MM.1S (cell line): Measurements from ENCODE around the gene THADA.

Experiments
- DNase-seq: peaks from one replicate; pipeline ENCODE4 v3.0.0-alpha.2; 2015
- H2AFZ ChIP-seq: fragments of 300-600 bp; sonication (generic); 2 replicates; pipeline ENCODE4 v1.6.0; 2016; ENCODE audit warnings: antibody characterized with exemption, low read length
- H3F3A ChIP-seq: fragments of 300-600 bp; sonication (generic); 2 replicates; pipeline ENCODE4 v1.6.1; 2016; ENCODE audit warnings: mild to moderate bottlenecking, antibody characterized with exemption, low read length, moderate library complexity, mixed read lengths; ENCODE audit not compliant: insufficient read depth
- H3K27ac ChIP-seq: fragments of 300-600 bp; sonication (generic); 2 replicates; pipeline ENCODE4 v1.5.1; 2016; ENCODE audit warnings: mild to moderate bottlenecking, low read length
- H3K27me3 ChIP-seq: fragments of 300-600 bp; sonication (generic); replicated peaks from 2 replicates; pipeline ENCODE4 v1.6.0; 2016; ENCODE audit warnings: low read length; ENCODE audit not compliant: insufficient read depth
- H3K36me3 ChIP-seq: fragments of 300-600 bp; sonication (generic); replicated peaks from 2 replicates; pipeline ENCODE4 v1.6.1; 2016; ENCODE audit warnings: mild to moderate bottlenecking, low read length, mixed read lengths; ENCODE audit not compliant: insufficient read depth
- H3K4me1 ChIP-seq: fragments of 300-600 bp; sonication (generic); 2 replicates; pipeline ENCODE4 v1.6.1; 2016; ENCODE audit warnings: low read length, mixed read lengths
- H3K4me2 ChIP-seq: fragments of 300-600 bp; sonication (generic); 2 replicates; pipeline ENCODE4 v1.6.0; 2016; ENCODE audit warnings: low read depth, low read length
- H3K4me3 ChIP-seq: fragments of 300-600 bp; sonication (generic); 2 replicates; pipeline ENCODE4 v1.5.1; 2016; ENCODE audit warnings: low read length, mixed read lengths
- H3K79me2 ChIP-seq: fragments of 300-600 bp; sonication (generic); 2 replicates; pipeline ENCODE4 v1.6.1; 2016; ENCODE audit warnings: mixed run types, low read length, mixed read lengths
- H3K9ac ChIP-seq: fragments of 300-600 bp; sonication (generic); 2 replicates; pipeline ENCODE4 v1.6.1; 2016; ENCODE audit warnings: low read length, mixed read lengths
- H3K9me2 ChIP-seq: fragments of 300-600 bp; sonication (generic); replicated peaks from 2 replicates; pipeline ENCODE4 v1.6.1; 2016; ENCODE audit warnings: mild to moderate bottlenecking, low read length, mixed read lengths; ENCODE audit not compliant: insufficient read depth
- H3K9me3 ChIP-seq: fragments of 300-600 bp; sonication (generic); replicated peaks from 2 replicates; pipeline ENCODE4 v1.6.1; 2016; ENCODE audit warnings: mild to moderate bottlenecking, low read length, mixed read lengths; ENCODE audit not compliant: insufficient read depth
- H4K20me1 ChIP-seq: fragments of 300-600 bp; sonication (generic); 2 replicates; pipeline ENCODE4 v1.6.1; 2016; ENCODE audit warnings: mild to moderate bottlenecking, low read length, moderate library complexity, mixed read lengths; ENCODE audit not compliant: insufficient read depth
- CTCF ChIP-seq: fragments of 300-600 bp; sonication (generic); IDR thresholded peaks from 2 replicates; pipeline ENCODE4 v1.5.1; 2016; ENCODE audit warnings: antibody characterized with exemption, low read length, mixed read lengths
- EZH2 ChIP-seq: fragments of 300-600 bp; sonication (generic); optimal IDR thresholded peaks from 2 replicates; pipeline ENCODE3; 2017; ENCODE audit warnings: low read depth, mild to moderate bottlenecking, antibody characterized with exemption, low read length, mixed read lengths
- EZH2phosphoT487 ChIP-seq: fragments of 300-600 bp; sonication (generic); IDR thresholded peaks from 2 replicates; pipeline ENCODE4 v1.6.1; 2018; ENCODE audit warnings: antibody characterized with exemption, low read length

The THADA gene

GRCh38 chr2:43262239-43262638, 333.6 kb downstream of the THADA start:
- H3K27me3 ChIP-seq = no peaks in the 10 kb centered on the region
- no peak overlapping the region for H3K4me3 ChIP-seq
- no peak for DNase-seq
- no peaks in the 10 kb centered on the region for H3K9me3 ChIP-seq
- H3K27ac ChIP-seq = no peak overlapping the region
- H3K9me2 ChIP-seq = no peaks in the 10 kb centered on the region
- no peaks in the 10 kb centered on the region for H3K79me2 ChIP-seq
- H3K4me2 ChIP-seq = no peak overlapping the region
- no peak overlapping the region for H2AFZ ChIP-seq
- TF ChIP-seq CTCF (no peak), EZH2phosphoT487 (no peak), EZH2 (no peak)
- H3K4me1 ChIP-seq = no peaks in the 10 kb centered on the region
- no peaks in the 10 kb centered on the region for H3F3A ChIP-seq
- H4K20me1 ChIP-seq = no peaks in the 10 kb centered on the region
- H3K36me3 ChIP-seq = no peaks in the 10 kb centered on the region
- H3K9ac ChIP-seq = no peak overlapping the region

- Histone ChIP-seq H3K36me3 (no peaks in the 10 kb centered on the region), H2AFZ (no peak overlapping the region), H3K27me3 (no peaks in the 10 kb centered on the region), H3K4me2 (no peak overlapping the region), H3K79me2 (no peaks in the 10 kb centered on the region), H3K9ac (no peak overlapping the region), H3K9me3 (no peaks in the 10 kb centered on the region), H3K4me3 (no peak overlapping the region), H3K4me1 (no peaks in the 10 kb centered on the region), H3F3A (no peaks in the 10 kb centered on the region), H3K9me2 (no peaks in the 10 kb centered on the region), H4K20me1 (no peaks in the 10 kb centered on the region), H3K27ac (no peak overlapping the region)
- no peak for TF ChIP-seq EZH2phosphoT487
- TF ChIP-seq EZH2 = no peak
- TF ChIP-seq CTCF = no peak
- DNase-seq = no peak
Observed at GRCh38 chr2:43259512-43259911, 336.3 kb downstream of the THADA start.

- no peak overlapping the region for H2AFZ ChIP-seq
- H3K4me3 ChIP-seq = no peak overlapping the region
- H3K9me3 ChIP-seq = no peaks in the 10 kb centered on the region
- H3K27me3 ChIP-seq = no peaks in the 10 kb centered on the region
- no peak overlapping the region for H3K9ac ChIP-seq
- no peaks in the 10 kb centered on the region for H3F3A ChIP-seq
- no peaks in the 10 kb centered on the region for H3K36me3 ChIP-seq
- no peaks in the 10 kb centered on the region for H3K9me2 ChIP-seq
- no peaks in the 10 kb centered on the region for H4K20me1 ChIP-seq
- no peaks in the 10 kb centered on the region for H3K4me1 ChIP-seq
- DNase-seq = no peak
- no peaks in the 10 kb centered on the region for H3K79me2 ChIP-seq
- TF ChIP-seq EZH2 = no peak
- no peak for TF ChIP-seq CTCF
- no peak for TF ChIP-seq EZH2phosphoT487
- no peak overlapping the region for H3K4me2 ChIP-seq
- no peak overlapping the region for H3K27ac ChIP-seq
Observed at GRCh38 chr2:43258547-43259156, 337.2 kb downstream of the THADA start.
